VCaP (cell line): ENCODE results near the gene ANKRD62.

Experiments
- H3K27ac ChIP-seq: fragments of 450-650 bp; 2 replicates; pipeline ENCODE4 v1.5.1; 2017
- TF ChIP-seq, protein P1 (sequence below): fragments of 450-650 bp; conservative IDR thresholded peaks from 2 replicates; pipeline ENCODE4 v1.5.1; 2017; ENCODE audit warnings: mild to moderate bottlenecking, moderate library complexity

ANKRD62 gene

DNA sequence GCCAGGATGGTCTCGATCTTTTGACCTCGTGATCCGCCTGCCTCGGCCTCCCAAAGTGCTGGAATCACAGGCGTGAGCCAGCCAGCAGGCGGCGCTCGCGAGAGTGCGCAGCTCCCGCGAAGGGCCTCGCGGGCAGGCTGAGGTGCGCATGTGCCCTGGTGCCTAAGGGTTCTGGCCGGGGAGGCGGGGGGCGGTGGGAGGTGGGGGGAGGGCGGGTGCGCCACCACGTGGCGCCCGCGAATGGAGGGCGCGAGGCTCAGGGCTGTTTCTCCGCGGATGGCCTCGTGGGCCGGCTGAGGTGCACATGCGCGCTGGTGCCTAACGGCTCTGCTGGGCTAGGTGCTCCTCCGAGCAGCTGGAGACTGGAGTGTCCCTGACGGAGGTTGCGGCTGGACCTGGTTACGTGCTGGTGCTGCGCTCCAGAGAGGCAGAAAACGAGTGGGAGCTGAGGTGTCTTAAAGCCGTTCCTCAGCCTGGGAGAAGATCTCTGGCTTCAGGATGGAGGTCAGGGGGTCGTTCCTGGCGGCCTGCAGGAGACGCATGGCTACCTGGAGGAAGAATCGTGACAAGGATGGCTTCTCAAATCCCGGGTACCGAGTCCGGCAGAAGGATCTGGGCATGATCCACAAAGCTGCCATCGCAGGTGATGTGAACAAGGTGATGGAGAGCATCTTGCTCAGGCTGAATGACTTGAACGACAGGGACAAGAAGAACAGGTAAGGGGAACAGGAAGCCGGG, at the start of gene ANKRD62:
Gene ANKRD62 (plus strand): TSS at position 324 of the 738 bp plus-strand sequence. CDS start 175 bp downstream, at position 499.
- TF ChIP-seq, protein P1, sequence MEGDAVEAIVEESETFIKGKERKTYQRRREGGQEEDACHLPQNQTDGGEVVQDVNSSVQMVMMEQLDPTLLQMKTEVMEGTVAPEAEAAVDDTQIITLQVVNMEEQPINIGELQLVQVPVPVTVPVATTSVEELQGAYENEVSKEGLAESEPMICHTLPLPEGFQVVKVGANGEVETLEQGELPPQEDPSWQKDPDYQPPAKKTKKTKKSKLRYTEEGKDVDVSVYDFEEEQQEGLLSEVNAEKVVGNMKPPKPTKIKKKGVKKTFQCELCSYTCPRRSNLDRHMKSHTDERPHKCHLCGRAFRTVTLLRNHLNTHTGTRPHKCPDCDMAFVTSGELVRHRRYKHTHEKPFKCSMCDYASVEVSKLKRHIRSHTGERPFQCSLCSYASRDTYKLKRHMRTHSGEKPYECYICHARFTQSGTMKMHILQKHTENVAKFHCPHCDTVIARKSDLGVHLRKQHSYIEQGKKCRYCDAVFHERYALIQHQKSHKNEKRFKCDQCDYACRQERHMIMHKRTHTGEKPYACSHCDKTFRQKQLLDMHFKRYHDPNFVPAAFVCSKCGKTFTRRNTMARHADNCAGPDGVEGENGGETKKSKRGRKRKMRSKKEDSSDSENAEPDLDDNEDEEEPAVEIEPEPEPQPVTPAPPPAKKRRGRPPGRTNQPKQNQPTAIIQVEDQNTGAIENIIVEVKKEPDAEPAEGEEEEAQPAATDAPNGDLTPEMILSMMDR, result no peak
- H3K27ac ChIP-seq, result no peak within 1 kb of the TSS

DNA sequence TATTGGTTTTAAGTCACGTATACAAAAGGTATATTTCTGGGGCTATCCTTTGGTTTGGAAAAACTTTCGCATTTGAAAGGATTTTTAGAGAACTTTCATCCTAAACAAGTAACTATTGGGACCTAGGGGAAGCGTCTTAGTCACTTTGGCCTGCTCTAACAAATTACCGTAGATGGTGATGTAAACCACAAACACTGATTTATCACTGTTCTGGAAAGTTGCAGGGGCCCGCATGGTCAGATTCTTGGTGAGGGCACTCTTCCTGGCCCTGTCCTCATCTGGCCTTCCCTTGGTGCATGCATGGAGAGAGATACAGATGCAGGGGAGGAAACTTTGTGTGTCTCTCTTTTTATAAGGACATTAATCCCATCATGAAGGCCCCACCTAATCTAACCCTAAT, 49.1 kb upstream of the ANKRD62 start:
- no peak overlapping the region for H3K27ac ChIP-seq
- TF ChIP-seq, protein P1, result no peak

DNA sequence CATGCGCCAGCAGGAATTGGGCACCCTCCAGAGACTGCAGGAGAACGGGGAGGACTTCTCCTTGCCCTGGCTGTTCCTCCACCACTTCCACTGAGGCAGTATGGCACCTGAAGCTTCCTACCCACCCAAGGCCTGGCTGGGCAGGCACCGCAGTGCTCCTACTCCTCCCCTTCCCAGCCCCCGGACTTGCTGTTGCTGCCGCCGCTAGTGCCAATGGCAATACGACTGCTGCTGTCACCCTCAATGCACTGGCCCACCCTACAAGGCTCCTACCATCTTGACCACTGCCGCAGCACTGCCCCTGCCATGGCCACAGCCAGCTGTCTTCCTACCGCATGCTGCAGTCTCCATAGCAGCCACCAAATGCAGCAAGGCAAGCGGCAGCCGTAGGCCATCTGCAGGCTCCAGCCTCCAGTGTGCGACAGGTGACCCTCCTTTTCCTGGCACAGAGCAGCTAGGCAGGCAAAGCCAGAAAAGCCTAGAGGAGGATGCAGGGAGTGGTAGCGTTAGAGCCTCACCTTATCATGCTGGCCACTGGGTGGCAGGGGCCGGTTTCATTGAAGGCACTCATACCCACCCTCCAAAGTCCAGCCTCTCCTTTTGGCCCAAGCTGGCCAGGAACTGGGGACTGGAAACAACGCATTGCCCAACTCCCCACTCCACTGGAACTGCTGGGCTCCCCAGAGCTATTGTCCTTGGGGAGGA, 47.4 kb upstream of the ANKRD62 start:
- H3K27ac ChIP-seq, result no peak overlapping the region
- TF ChIP-seq, protein P1, result no peak

DNA sequence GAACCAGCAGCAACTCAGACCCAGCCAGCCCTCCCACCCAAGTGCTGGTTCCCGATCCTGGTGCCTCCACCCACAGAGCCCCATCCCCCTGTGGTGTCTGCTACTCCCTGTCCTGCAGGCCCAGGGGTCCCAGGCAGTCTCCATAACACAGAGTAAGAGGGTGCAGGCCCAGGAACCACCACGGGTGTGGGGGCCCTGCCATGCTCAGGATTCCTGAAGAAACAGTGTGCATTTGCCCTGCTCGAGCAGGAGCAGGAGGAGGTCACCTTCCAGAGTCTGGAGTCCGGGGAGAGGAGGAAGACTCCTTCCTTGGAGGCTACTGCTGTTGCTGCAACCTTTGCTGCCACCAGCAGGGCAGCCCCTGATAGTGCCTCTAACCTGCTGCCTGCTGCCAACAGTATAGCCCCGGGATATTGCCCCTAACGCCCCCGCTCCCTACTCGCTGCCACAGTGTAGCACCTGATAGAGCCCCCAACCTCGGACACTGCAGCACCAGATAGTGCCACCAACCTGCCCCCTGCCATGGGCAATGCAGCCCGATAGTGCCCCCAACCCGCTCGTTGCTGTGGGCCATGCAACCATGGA, 46.8 kb upstream of the ANKRD62 start:
- TF ChIP-seq, protein P1, result no peak

DNA sequence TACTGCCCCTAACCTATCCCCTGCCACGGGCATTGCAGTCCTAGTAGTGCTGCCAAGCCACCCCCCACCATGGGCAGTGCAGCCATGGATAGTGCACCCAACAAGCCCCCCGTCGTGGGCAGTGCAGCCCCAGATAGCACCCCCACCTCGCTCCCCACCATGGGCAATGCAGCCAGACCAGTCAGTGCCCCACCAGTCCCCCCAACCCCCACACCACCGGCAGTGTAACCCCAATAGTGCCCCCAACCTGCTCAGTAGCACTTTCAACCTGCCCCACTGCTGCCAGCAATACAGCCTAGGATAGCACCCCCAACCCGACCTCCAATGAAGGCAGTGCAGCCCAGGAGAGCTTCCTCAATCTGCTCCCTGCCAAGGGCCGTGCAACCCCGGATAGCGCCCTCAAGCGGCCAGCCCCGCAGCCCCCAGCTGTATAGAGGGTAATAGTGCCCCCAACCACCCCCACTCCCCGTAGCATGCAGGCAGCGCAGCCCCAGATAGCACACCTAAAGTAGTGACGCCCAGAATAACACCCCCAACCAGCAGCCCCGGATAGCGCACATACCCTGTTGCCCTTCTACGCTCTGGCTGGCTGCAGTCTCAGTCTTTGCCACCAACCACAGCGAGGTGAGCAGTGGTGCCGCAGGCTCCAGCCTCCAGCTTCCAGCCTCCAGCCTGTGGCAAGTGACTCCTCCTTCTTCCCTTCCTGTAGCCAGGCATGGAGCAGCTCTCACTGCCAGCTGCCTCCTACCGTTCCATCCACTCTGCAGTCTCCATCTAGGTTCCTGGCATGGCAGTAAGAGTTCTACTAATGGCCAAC, 45.4 kb upstream of the ANKRD62 start:
- TF ChIP-seq, protein P1, result no peak
- H3K27ac ChIP-seq, result no peak overlapping the region

More for the DNA sequence above, 46.8 kb upstream of the ANKRD62 start:
- H3K27ac ChIP-seq, result no peak overlapping the region

DNA sequence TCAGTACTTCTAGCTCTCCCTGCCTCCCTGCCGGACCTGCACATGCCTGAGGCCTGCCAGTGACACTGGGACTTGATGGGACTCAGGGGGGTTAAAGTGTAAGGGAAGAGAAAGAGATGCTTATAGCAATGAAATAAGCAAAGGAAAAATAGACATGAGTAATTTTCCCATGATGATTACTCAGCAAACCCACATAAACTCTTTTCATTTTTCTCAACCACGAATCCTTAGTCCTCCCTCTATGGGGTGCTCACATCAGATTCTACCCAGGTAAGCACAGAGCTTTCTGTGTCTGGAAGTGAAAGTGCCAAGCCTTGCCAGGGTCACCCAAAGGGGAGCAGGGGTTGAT, 44.8 kb upstream of the ANKRD62 start:
- TF ChIP-seq, protein P1, result no peak
- H3K27ac ChIP-seq, result no peak overlapping the region
